ENCODE results near the gene RIPK4. TPM values are rescaled to one million over a fixed set of nuclear protein-coding genes. Genes with fewer than 3 reads are reported as not detected.
A peak's percentile ranks its signal among the peaks of the same experiment; 100 is the strongest.

The RIPK4 gene
- total RNA-seq, 1 experiment from 2014 or later = 20.1 TPM

DNA sequence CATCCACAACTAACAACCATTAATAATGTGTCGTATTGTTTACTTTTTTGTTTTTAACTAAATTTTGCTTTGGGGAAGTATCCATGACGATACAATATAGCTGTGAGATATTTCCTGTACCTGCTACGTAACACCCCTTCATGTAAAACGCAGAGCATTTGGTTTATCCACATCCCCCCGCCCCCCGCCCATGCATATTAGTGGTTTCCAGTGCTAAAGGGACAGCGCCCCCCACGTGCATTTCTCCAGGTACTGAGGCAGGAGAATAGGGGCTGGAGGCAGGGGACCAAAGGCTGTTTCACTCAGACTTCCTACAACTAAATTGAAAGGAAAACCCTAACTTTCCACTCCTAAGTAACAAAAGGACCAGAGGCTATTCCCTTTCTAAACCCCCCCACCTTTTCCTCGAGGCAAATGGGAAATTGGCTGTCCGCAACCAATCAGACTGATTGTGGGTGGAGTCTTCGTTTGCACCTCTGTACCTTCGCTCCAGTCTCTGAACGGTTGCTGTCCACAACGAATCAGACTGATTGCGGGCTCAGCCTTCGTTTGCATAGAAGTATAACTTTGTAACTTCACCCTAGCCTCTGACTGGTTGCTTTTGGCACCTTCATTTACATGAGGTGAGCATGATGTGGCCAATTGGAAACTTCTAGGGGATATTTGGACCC is 12.2 kb upstream of the RIPK4 start (continued):
- TF ChIP-seq, protein P1, sequence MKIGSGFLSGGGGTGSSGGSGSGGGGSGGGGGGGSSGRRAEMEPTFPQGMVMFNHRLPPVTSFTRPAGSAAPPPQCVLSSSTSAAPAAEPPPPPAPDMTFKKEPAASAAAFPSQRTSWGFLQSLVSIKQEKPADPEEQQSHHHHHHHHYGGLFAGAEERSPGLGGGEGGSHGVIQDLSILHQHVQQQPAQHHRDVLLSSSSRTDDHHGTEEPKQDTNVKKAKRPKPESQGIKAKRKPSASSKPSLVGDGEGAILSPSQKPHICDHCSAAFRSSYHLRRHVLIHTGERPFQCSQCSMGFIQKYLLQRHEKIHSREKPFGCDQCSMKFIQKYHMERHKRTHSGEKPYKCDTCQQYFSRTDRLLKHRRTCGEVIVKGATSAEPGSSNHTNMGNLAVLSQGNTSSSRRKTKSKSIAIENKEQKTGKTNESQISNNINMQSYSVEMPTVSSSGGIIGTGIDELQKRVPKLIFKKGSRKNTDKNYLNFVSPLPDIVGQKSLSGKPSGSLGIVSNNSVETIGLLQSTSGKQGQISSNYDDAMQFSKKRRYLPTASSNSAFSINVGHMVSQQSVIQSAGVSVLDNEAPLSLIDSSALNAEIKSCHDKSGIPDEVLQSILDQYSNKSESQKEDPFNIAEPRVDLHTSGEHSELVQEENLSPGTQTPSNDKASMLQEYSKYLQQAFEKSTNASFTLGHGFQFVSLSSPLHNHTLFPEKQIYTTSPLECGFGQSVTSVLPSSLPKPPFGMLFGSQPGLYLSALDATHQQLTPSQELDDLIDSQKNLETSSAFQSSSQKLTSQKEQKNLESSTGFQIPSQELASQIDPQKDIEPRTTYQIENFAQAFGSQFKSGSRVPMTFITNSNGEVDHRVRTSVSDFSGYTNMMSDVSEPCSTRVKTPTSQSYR (CRISPR knock-in tag; IDR thresholded peaks at IDR 0.05) = no peak
- TF ChIP-seq AR (CRISPR knock-in tag; IDR thresholded peaks at IDR 0.05) (no peak), ESRRA (CRISPR knock-in tag; IDR thresholded peaks at IDR 0.05; ENCODE audit: borderline replicate concordance) (no peak), FOXP1 (CRISPR knock-in tag; IDR thresholded peaks at IDR 0.05; ENCODE audit: borderline replicate concordance) (no peak), IRF2 (CRISPR knock-in tag; IDR thresholded peaks at IDR 0.05; ENCODE audit: borderline replicate concordance, low read depth) (no peak), PRRX2 (CRISPR knock-in tag; IDR thresholded peaks at IDR 0.05) (no peak)
- TF ChIP-seq, protein P2, sequence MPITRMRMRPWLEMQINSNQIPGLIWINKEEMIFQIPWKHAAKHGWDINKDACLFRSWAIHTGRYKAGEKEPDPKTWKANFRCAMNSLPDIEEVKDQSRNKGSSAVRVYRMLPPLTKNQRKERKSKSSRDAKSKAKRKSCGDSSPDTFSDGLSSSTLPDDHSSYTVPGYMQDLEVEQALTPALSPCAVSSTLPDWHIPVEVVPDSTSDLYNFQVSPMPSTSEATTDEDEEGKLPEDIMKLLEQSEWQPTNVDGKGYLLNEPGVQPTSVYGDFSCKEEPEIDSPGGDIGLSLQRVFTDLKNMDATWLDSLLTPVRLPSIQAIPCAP (CRISPR knock-in tag; IDR thresholded peaks at IDR 0.05) = no peak
- TF ChIP-seq, protein P3, sequence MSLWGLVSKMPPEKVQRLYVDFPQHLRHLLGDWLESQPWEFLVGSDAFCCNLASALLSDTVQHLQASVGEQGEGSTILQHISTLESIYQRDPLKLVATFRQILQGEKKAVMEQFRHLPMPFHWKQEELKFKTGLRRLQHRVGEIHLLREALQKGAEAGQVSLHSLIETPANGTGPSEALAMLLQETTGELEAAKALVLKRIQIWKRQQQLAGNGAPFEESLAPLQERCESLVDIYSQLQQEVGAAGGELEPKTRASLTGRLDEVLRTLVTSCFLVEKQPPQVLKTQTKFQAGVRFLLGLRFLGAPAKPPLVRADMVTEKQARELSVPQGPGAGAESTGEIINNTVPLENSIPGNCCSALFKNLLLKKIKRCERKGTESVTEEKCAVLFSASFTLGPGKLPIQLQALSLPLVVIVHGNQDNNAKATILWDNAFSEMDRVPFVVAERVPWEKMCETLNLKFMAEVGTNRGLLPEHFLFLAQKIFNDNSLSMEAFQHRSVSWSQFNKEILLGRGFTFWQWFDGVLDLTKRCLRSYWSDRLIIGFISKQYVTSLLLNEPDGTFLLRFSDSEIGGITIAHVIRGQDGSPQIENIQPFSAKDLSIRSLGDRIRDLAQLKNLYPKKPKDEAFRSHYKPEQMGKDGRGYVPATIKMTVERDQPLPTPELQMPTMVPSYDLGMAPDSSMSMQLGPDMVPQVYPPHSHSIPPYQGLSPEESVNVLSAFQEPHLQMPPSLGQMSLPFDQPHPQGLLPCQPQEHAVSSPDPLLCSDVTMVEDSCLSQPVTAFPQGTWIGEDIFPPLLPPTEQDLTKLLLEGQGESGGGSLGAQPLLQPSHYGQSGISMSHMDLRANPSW (CRISPR knock-in tag; conservative IDR thresholded peaks at IDR 0.05; ENCODE audit: low read depth) = no peak

DNA sequence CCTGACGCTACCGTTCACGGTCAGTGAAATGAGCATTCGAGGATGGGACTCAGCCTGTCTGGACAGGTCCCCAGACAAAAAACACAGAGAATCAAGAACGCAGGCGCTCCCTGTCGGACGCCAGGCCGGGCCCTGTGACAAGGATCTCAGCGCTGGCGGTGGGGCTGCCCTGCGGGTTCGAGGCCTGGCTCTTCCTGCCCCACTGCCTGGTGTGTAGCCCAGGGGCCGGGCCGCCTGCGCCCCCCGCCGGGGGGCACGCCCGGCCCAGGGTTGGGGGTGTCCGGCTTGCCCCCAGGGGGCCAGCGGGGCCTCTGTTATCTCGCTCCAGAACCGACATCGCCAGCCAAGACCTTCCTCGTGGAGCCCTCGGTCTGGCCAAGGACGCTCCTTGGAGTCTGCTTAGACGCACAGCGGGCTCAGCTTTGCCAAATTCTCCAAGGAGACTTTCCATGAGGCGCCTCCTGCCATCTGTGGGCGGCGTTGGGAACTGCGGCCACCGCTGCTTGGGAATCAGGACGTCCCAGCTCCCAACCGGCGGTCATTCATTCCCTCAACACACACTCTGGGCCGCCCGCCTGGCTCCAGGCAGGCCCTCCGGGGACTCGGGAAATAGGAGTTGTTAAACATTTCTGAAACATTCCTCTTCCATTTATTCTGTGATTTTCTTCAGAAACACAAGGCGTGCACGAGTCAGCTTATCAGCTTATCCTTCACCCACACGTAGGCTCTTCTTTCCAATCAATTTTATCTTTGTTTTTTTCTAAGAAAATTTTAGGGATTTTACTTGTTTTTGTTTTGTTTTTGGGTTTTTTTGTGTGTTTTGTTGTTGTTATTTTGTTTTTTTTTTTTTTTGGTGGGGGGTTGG is 11.3 kb upstream of the RIPK4 start:
- DNase-seq (ENCODE audit: low spot score) = peak; percentile 97
- POLR2A ChIA-PET = interaction anchor here (0.6 to 1.6 kb wide), 3 partner anchors 9 to 165 kb away, joined by 3 to 6 read pairs (median 6); no protein-coding TSS in a partner anchor
- CTCF ChIA-PET = interaction anchor here (0.5 to 4.3 kb wide), 37 partner anchors 9 to 607 kb away, joined by 3 to 183 read pairs (median 4); partner anchors contain the start of gene RIPK4

More for the DNA sequence above, 11.3 kb upstream of the RIPK4 start:
- Mint-ChIP-seq H3K27me3 (ENCODE audit: low read depth) (peaks cover 9% of the 10 kb centered on the region), H3K36me3 (no peaks in the 10 kb centered on the region), H3K4me3 (peak overlapping the region; percentile 47), H3K27ac (peak overlapping the region; percentile 67; the same call in 1 of the 2 replicates), H3K9me3 (no peaks in the 10 kb centered on the region), H3K4me1 (peaks cover 25% of the 10 kb centered on the region)
- ATAC-seq = peak; percentile 83
- TF ChIP-seq ZBTB21 (CRISPR knock-in tag; IDR thresholded peaks at IDR 0.05; ENCODE audit: borderline replicate concordance) (no peak), CTCF (IDR thresholded peaks at IDR 0.05) (peak; percentile 63), NFATC4 (CRISPR knock-in tag; IDR thresholded peaks at IDR 0.05) (no peak), E2F1 (CRISPR knock-in tag; IDR thresholded peaks at IDR 0.05) (no peak), GRHL2 (CRISPR knock-in tag; IDR thresholded peaks at IDR 0.05; ENCODE audit: insufficient replicate concordance, severe bottlenecking) (no peak), NR2C2 (CRISPR knock-in tag; IDR thresholded peaks at IDR 0.05) (no peak), HMGXB4 (CRISPR knock-in tag; IDR thresholded peaks at IDR 0.05) (peak; percentile 27; the same call in 1 of the 2 replicates)
